GM12875 (cell line): Measurements from ENCODE around the gene PCDHB8.
"Not testable (repeated sequence)": the region's sequence is repeated elsewhere in the genome, so short reads cannot be mapped to it uniquely, and the experiment has no call there.

Source experiments
- H3K4me3 ChIP-seq: one replicate; pipeline ENCODE4 v1.5.1; 2011; ENCODE audit warnings: low read depth, low read length, control low read depth
- CTCF ChIP-seq: IDR thresholded peaks from 2 replicates; pipeline ENCODE4 v1.5.1; 2011; ENCODE audit warnings: low read depth, mild to moderate bottlenecking, control low read depth, inconsistent platforms, low read length, moderate library complexity, borderline replicate concordance; ENCODE audit not compliant: insufficient read depth

Gene PCDHB8

GRCh38 chr5:141177577-141178191, at the start of gene PCDHB8:
TSS of gene PCDHB8 (plus strand) at chr5:141177790. CDS start at chr5:141178035, 245 bp downstream.
- not testable (repeated sequence) for H3K4me3 ChIP-seq

DNA sequence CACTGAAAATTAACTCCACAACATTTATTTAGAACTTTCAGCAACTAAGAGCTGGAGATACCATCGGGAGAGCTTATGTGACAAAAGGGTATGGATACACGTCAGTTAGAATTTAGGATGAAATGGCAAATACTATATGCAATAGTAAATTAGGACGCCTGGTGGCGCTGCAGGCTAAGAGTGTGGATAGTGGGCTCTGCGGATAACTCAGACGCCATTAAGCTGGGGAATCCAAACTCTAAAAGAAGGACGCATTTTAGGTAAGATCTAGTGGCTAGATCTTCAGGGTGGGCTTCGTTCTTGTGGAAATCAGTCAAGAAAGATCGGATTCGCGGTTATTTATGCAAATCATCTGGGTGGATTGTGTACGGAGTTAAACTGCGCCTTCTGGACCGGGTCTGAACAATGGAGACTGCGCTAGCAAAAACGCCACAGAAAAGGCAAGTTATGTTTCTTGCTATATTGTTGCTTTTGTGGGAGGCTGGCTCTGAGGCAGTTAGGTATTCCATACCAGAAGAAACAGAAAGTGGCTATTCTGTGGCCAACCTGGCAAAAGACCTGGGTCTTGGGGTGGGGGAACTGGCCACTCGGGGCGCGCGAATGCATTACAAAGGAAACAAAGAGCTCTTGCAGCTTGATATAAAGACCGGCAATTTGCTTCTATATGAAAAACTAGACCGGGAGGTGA, 42.4 kb upstream of the PCDHB8 start, which contains the start of gene PCDHB5:
PCDHB5 (plus strand) TSS at position 177 of the 688 bp plus-strand sequence; CDS start at position 406, 229 bp downstream.
- H3K4me3 ChIP-seq, result no peak within 1 kb of the TSS
- no peak for TF ChIP-seq CTCF

- H3K4me3 ChIP-seq, result no peak overlapping the region
These were observed 41.8 kb upstream of the PCDHB8 start for GRCh38 chr5:141135718-141136266.

GRCh38 chr5:141137346-141137745, 40.2 kb upstream of the PCDHB8 start:
- not testable (repeated sequence) for H3K4me3 ChIP-seq

More at GRCh38 chr5:141135718-141136266, 41.8 kb upstream of the PCDHB8 start:
- TF ChIP-seq CTCF, result no peak

DNA sequence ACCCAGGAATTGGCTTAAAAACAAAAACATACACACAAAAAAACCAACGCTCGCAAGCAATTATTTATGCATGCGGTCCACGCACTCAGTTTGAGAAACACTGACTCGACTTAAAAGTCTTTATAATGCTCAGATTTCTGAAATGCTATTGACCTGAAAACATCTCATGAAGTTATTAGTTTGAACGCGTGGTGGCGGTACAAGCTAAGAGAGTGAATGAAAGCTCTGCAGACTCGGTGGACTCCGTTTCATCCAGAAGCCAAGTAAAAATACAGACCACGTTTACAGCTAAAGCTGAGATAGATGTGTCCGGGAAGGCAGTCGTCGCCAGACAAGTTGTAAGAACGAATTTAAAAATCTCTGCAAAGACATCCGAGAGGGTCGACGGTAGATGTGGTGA, 27.8 kb upstream of the PCDHB8 start, which contains the start of gene PCDHB6:
PCDHB6 (plus strand) TSS at position 246 of the 400 bp plus-strand sequence. CDS start 201 bp downstream, outside the sequence.
- no peak within 1 kb of the TSS for H3K4me3 ChIP-seq
- TF ChIP-seq CTCF, result no peak

GRCh38 chr5:141150224-141150992, 27.2 kb upstream of the PCDHB8 start:
- H3K4me3 ChIP-seq, result no peak overlapping the region
- no peak for TF ChIP-seq CTCF

DNA sequence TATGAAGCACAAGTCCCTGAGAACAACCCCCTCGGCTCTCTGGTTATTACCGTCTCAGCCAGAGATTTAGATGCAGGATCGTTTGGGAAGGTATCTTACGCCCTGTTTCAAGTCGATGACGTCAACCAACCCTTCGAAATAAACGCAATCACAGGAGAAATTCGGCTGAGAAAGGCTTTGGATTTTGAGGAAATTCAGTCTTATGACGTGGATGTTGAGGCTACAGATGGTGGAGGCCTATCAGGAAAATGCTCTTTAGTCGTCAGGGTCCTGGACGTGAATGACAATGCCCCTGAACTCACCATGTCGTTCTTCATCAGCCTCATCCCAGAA, 26.6 kb upstream of the PCDHB8 start:
- TF ChIP-seq CTCF, result no peak
- no peak overlapping the region for H3K4me3 ChIP-seq

DNA sequence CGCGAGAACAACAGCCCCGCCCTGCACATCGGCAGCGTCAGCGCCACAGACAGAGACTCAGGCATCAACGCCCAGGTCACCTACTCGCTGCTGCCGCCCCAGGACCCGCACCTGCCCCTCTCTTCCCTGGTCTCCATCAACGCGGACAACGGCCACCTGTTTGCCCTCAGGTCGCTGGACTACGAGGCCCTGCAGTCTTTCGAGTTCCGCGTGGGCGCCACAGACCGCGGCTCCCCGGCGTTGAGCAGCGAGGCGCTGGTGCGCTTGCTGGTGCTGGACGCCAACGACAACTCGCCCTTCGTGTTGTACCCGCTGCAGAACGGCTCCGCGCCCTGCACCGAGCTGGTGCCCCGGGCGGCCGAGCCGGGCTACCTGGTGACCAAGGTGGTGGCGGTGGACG, 26.0 kb upstream of the PCDHB8 start:
- H3K4me3 ChIP-seq, result not testable (repeated sequence)

DNA sequence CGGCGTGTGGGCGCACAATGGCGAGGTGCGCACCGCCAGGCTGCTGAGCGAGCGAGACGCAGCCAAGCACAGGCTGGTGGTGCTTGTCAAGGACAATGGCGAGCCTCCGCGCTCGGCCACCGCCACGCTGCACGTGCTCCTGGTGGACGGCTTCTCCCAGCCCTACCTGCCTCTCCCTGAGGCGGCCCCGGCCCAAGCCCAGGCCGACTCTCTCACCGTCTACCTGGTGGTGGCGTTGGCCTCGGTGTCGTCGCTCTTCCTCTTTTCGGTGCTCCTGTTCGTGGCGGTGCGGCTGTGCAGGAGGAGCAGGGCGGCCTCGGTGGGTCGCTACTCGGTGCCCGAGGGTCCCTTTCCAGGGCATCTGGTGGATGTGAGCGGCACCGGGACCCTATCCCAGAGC, 25.5 kb upstream of the PCDHB8 start:
- not testable (repeated sequence) for H3K4me3 ChIP-seq
